ENCODE data around the gene ANKZF1.

Gene ANKZF1

GRCh38 chr2:219209236-219210195, 20.1 kb upstream of the ANKZF1 start:
- no peak for DNase-seq
- no peak overlapping the region for H3K23ac ChIP-seq (ENCODE audit: low read length in 2 of 2)
- H2BK120ac ChIP-seq (ENCODE audit: low read depth, low read length) = no peak overlapping the region
- H3K9ac ChIP-seq (ENCODE audit: low read length) = no peak overlapping the region
- peak overlapping the region in 1 of 2 experiments; percentile 11 for H2BK12ac ChIP-seq (ENCODE audit: low read length in 2 of 2)
- H2AK5ac ChIP-seq (ENCODE audit: low read length, severe bottlenecking) = no peak overlapping the region
- H3K36me3 ChIP-seq (ENCODE audit: control insufficient read depth in 1 of 2, insufficient read depth in 2 of 2, low read depth in 1 of 2, low read length in 2 of 2) = peaks cover 54 to 64% of the 10 kb centered on the region in 2 experiments
- no peaks in the 10 kb centered on the region for H3K9me3 ChIP-seq (ENCODE audit: control insufficient read depth, low read length)
- H4K8ac ChIP-seq (ENCODE audit: low read length) = no peak overlapping the region
- no peak overlapping the region for H3K27ac ChIP-seq (ENCODE audit: low read length, poor library complexity, severe bottlenecking)
- no peak overlapping the region for H2BK15ac ChIP-seq (ENCODE audit: low read depth, poor library complexity, severe bottlenecking)
- H3K27me3 ChIP-seq (ENCODE audit: control insufficient read depth in 1 of 2, insufficient read depth in 1 of 2, low read length in 2 of 2) = no peaks in the 10 kb centered on the region
- H3K4me3 ChIP-seq (ENCODE audit: insufficient read depth in 1 of 2, low read depth in 1 of 2, low read length in 2 of 2) = no peak overlapping the region
- peaks cover 12% of the 10 kb centered on the region for H3K79me1 ChIP-seq (replicated peaks; ENCODE audit: low read length, poor library complexity, severe bottlenecking)
- no peak overlapping the region for H2BK5ac ChIP-seq (ENCODE audit: low read depth, low read length, poor library complexity, severe bottlenecking)
- H2AFZ ChIP-seq (ENCODE audit: low read depth, low read length) = no peak overlapping the region
- no peak overlapping the region for H3K4me2 ChIP-seq (ENCODE audit: low read length, poor library complexity, severe bottlenecking)
- no peak overlapping the region for H3K14ac ChIP-seq (ENCODE audit: low read length in 2 of 2)
- H3K4ac ChIP-seq (ENCODE audit: low read depth in 1 of 2, low read length in 2 of 2) = peak overlapping the region in 1 of 2 experiments; percentile 73
- H3K4me1 ChIP-seq (ENCODE audit: control insufficient read depth, insufficient read depth, low read depth, low read length) = peaks cover 14% of the 10 kb centered on the region
- H3K18ac ChIP-seq (ENCODE audit: low read depth in 1 of 2, low read length in 2 of 2) = no peak overlapping the region
- WGBS = 95% methylated on average over 16 of the region's 18 CpGs
- H4K91ac ChIP-seq (ENCODE audit: low read length) = no peak overlapping the region

DNA sequence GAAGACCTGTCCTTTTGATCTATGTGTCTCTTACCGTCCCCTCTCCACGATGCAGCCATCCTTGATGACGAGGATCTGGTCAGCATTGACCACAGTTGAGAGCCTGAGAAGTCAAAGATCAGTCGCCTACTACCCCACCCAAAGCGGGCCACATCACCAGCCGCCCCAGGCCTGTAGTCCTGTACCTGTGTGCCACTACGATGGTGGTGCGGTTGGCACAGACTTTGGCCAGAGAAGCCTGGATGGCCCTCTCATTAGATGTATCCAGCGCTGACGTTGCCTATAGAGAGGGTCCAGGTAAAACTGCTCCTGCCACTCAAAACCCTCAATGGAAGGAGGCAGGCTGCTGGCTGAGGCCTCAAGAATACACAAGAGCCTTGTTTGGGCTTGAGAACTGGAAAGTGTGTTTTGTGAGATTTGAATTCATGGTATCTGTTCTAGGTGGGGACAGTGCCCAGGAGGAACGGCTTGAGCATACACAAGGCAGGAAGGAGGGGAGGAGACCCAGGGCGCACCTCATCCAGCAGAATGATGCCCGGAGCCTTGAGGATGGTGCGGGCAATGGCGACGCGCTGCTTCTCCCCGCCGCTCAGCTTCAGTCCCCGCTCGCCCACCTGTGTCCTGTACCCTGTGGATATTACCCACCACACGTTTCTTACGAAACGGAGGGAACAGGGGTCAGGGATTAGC, 19.3 kb upstream of the ANKZF1 start:
- H3K23ac ChIP-seq (ENCODE audit: low read length in 2 of 2) = no peak overlapping the region
- peaks cover 15% of the 10 kb centered on the region for H3K79me1 ChIP-seq (replicated peaks; ENCODE audit: low read length, poor library complexity, severe bottlenecking)
- peaks cover 59 to 72% of the 10 kb centered on the region in 2 experiments for H3K36me3 ChIP-seq (ENCODE audit: control insufficient read depth in 1 of 2, insufficient read depth in 2 of 2, low read depth in 1 of 2, low read length in 2 of 2)
- H3K4ac ChIP-seq (ENCODE audit: low read depth in 1 of 2, low read length in 2 of 2) = no peak overlapping the region
- H3K9ac ChIP-seq (ENCODE audit: low read length) = no peak overlapping the region
- DNase-seq = no peak
- no peak overlapping the region for H4K91ac ChIP-seq (ENCODE audit: low read length)
- no peaks in the 10 kb centered on the region for H3K27me3 ChIP-seq (ENCODE audit: control insufficient read depth in 1 of 2, insufficient read depth in 1 of 2, low read length in 2 of 2)
- H2BK5ac ChIP-seq (ENCODE audit: low read depth, low read length, poor library complexity, severe bottlenecking) = no peak overlapping the region
- H2AFZ ChIP-seq (ENCODE audit: low read depth, low read length) = no peak overlapping the region
- H3K4me2 ChIP-seq (ENCODE audit: low read length, poor library complexity, severe bottlenecking) = no peak overlapping the region
- H3K4me1 ChIP-seq (ENCODE audit: control insufficient read depth, insufficient read depth, low read depth, low read length) = peaks cover 14% of the 10 kb centered on the region
- no peak overlapping the region for H2BK120ac ChIP-seq (ENCODE audit: low read depth, low read length)
- no peak overlapping the region for H3K27ac ChIP-seq (ENCODE audit: low read length, poor library complexity, severe bottlenecking)
- WGBS = 97% methylated on average over 24 of the region's 24 CpGs
- no peak overlapping the region for H4K8ac ChIP-seq (ENCODE audit: low read length)
- H3K9me3 ChIP-seq (ENCODE audit: control insufficient read depth, low read length) = no peaks in the 10 kb centered on the region
- H3K14ac ChIP-seq (ENCODE audit: low read length in 2 of 2) = no peak overlapping the region
- H2BK15ac ChIP-seq (ENCODE audit: low read depth, poor library complexity, severe bottlenecking) = no peak overlapping the region
- no peak overlapping the region for H3K4me3 ChIP-seq (ENCODE audit: insufficient read depth in 1 of 2, low read depth in 1 of 2, low read length in 2 of 2)
- no peak overlapping the region for H2AK5ac ChIP-seq (ENCODE audit: low read length, severe bottlenecking)
- H2BK12ac ChIP-seq (ENCODE audit: low read length in 2 of 2) = no peak overlapping the region
- no peak overlapping the region for H3K18ac ChIP-seq (ENCODE audit: low read depth in 1 of 2, low read length in 2 of 2)

- no peak overlapping the region for H2AFZ ChIP-seq (ENCODE audit: low read depth, low read length)
- no peak overlapping the region for H2BK120ac ChIP-seq (ENCODE audit: low read depth, low read length)
- H3K9me3 ChIP-seq (ENCODE audit: control insufficient read depth, low read length) = no peaks in the 10 kb centered on the region
- no peak overlapping the region for H3K27ac ChIP-seq (ENCODE audit: low read length, poor library complexity, severe bottlenecking)
- no peak overlapping the region for H3K23ac ChIP-seq (ENCODE audit: low read length in 2 of 2)
- H3K4ac ChIP-seq (ENCODE audit: low read depth in 1 of 2, low read length in 2 of 2) = no peak overlapping the region
- no peak overlapping the region for H3K4me2 ChIP-seq (ENCODE audit: low read length, poor library complexity, severe bottlenecking)
- H4K8ac ChIP-seq (ENCODE audit: low read length) = no peak overlapping the region
- no peak overlapping the region for H3K9ac ChIP-seq (ENCODE audit: low read length)
- H3K36me3 ChIP-seq (ENCODE audit: control insufficient read depth in 1 of 2, insufficient read depth in 2 of 2, low read depth in 1 of 2, low read length in 2 of 2) = peaks cover 61 to 78% of the 10 kb centered on the region in 2 experiments
- no peak for DNase-seq
- no peak overlapping the region for H2BK5ac ChIP-seq (ENCODE audit: low read depth, low read length, poor library complexity, severe bottlenecking)
- H3K18ac ChIP-seq (ENCODE audit: low read depth in 1 of 2, low read length in 2 of 2) = no peak overlapping the region
- no peak overlapping the region for H2AK5ac ChIP-seq (ENCODE audit: low read length, severe bottlenecking)
- no peak overlapping the region for H3K4me3 ChIP-seq (ENCODE audit: insufficient read depth in 1 of 2, low read depth in 1 of 2, low read length in 2 of 2)
- H3K4me1 ChIP-seq (ENCODE audit: control insufficient read depth, insufficient read depth, low read depth, low read length) = peaks cover 14% of the 10 kb centered on the region
- H3K79me1 ChIP-seq (replicated peaks; ENCODE audit: low read length, poor library complexity, severe bottlenecking) = peaks cover 16% of the 10 kb centered on the region
- no peaks in the 10 kb centered on the region for H3K27me3 ChIP-seq (ENCODE audit: control insufficient read depth in 1 of 2, insufficient read depth in 1 of 2, low read length in 2 of 2)
- no peak overlapping the region for H2BK12ac ChIP-seq (ENCODE audit: low read length in 2 of 2)
- 98% methylated on average over 8 of the region's 9 CpGs for WGBS
- H4K91ac ChIP-seq (ENCODE audit: low read length) = no peak overlapping the region
- no peak overlapping the region for H3K14ac ChIP-seq (ENCODE audit: low read length in 2 of 2)
- H2BK15ac ChIP-seq (ENCODE audit: low read depth, poor library complexity, severe bottlenecking) = no peak overlapping the region
These were observed 18.7 kb upstream of the ANKZF1 start for GRCh38 chr2:219210886-219211362.

DNA sequence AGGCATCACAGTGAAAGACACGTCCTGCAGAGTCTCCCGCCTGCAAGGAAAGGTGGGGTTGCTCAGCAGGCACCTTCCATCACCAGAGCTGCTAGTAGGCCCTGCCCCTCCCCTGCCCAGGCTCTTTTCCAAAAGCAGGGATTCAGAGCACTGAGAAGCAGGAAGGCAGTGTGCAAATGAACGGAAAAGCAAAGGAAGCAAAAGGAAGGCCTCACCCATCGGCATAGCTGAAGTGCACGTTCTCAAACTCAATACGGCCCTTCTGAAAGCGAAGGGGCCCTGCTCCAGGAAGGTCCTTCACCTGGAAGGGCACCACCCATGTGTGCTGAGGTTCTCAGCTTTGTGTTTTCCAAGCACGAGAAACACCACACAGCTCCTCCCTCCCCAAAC, 16.6 kb upstream of the ANKZF1 start:
- Histone ChIP-seq H4K8ac (ENCODE audit: low read length) (no peak overlapping the region), H2AFZ (ENCODE audit: low read depth, low read length) (no peak overlapping the region), H3K4me1 (ENCODE audit: control insufficient read depth, insufficient read depth, low read depth, low read length) (peaks cover 8% of the 10 kb centered on the region), H3K36me3 (ENCODE audit: control insufficient read depth in 1 of 2, insufficient read depth in 2 of 2, low read depth in 1 of 2, low read length in 2 of 2) (peaks cover 68 to 86% of the 10 kb centered on the region in 2 experiments), H3K9me3 (ENCODE audit: control insufficient read depth, low read length) (no peaks in the 10 kb centered on the region), H3K18ac (ENCODE audit: low read depth in 1 of 2, low read length in 2 of 2) (no peak overlapping the region), H3K4ac (ENCODE audit: low read depth in 1 of 2, low read length in 2 of 2) (no peak overlapping the region), H3K23ac (ENCODE audit: low read length in 2 of 2) (no peak overlapping the region), H3K9ac (ENCODE audit: low read length) (no peak overlapping the region), H2AK5ac (ENCODE audit: low read length, severe bottlenecking) (no peak overlapping the region), H3K27ac (ENCODE audit: low read length, poor library complexity, severe bottlenecking) (no peak overlapping the region), H2BK120ac (ENCODE audit: low read depth, low read length) (no peak overlapping the region), H3K4me2 (ENCODE audit: low read length, poor library complexity, severe bottlenecking) (no peak overlapping the region), H2BK15ac (ENCODE audit: low read depth, poor library complexity, severe bottlenecking) (no peak overlapping the region), H2BK12ac (ENCODE audit: low read length in 2 of 2) (no peak overlapping the region), H4K91ac (ENCODE audit: low read length) (no peak overlapping the region), H2BK5ac (ENCODE audit: low read depth, low read length, poor library complexity, severe bottlenecking) (no peak overlapping the region), H3K4me3 (ENCODE audit: insufficient read depth in 1 of 2, low read depth in 1 of 2, low read length in 2 of 2) (no peak overlapping the region), H3K79me1 (replicated peaks; ENCODE audit: low read length, poor library complexity, severe bottlenecking) (peaks cover 23% of the 10 kb centered on the region), H3K27me3 (ENCODE audit: control insufficient read depth in 1 of 2, insufficient read depth in 1 of 2, low read length in 2 of 2) (no peaks in the 10 kb centered on the region), H3K14ac (ENCODE audit: low read length in 2 of 2) (no peak overlapping the region)
- DNase-seq = no peak
- 96% methylated on average over 8 of the region's 8 CpGs for WGBS
